ENCODE measurements around the gene CYP24A1. TPM values are rescaled to one million over a fixed set of nuclear protein-coding genes. Genes with fewer than 3 reads are reported as not detected.

Gene CYP24A1
- polyA plus RNA-seq, 1 donor from 2014 or later = 0.12 TPM

DNA sequence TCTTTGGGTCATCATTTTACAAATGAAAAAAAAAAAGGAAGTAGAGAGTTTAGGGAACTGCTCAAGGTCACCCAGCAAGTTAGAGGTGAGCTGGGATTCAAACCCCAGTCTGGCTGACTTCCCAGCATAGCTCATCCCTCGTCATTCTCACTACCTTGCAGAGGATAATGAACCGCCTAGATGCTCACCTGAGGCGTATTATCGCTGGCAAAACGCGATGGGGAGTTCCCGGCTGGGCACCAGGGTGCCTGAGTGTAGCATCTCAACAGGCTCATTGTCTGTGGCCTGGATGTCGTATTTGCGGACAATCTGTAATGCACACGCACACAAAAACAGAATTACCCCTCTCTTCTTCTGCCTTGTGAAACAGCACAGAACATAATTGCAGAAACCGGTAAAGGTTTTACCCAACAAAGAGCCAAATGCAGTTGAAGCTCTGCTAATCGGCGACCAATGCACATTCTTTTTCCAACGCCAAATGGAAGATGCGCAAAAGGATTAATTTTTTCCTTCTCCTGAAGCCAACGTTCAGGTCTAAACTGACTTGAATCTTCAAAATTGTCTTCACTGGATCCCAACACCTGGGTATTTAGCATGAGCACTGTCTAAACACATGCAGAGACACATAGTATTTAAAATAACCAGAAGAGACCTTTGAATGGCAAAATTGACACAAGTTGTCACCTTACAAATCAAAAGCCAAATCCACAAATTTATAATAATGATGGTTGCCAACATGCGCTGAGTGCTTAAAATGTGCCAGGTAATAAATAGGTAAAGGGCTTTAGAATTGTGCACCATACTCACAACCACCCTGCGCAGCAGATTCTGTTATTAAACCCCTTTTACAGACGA lies 16.6 kb downstream of the CYP24A1 start:
- Histone ChIP-seq H3K4me3 (ENCODE audit: low read length) (no peak overlapping the region), H2AFZ (ENCODE audit: low read depth, low read length) (no peak overlapping the region), H3F3A (ENCODE audit: insufficient read depth, low read length, poor library complexity, severe bottlenecking) (no peaks in the 10 kb centered on the region), H3K9ac (ENCODE audit: low read length) (no peak overlapping the region), H3K4me2 (ENCODE audit: low read length) (no peak overlapping the region), H3K36me3 (ENCODE audit: insufficient read depth, low read length) (no peaks in the 10 kb centered on the region), H4K20me1 (ENCODE audit: insufficient read depth) (no peaks in the 10 kb centered on the region), H3K27me3 (ENCODE audit: insufficient read depth, low read depth, low read length) (no peaks in the 10 kb centered on the region), H3K9me3 (ENCODE audit: low read length) (no peaks in the 10 kb centered on the region), H3K27ac (ENCODE audit: low read length) (no peak overlapping the region), H3K9me2 (ENCODE audit: insufficient read depth, low read length) (no peaks in the 10 kb centered on the region), H3K79me2 (replicated peaks; ENCODE audit: insufficient read depth, low read length) (no peaks in the 10 kb centered on the region)
- TF ChIP-seq RAD21 (conservative IDR thresholded peaks at IDR 0.05) (no peak), MXI1 (conservative IDR thresholded peaks at IDR 0.05; ENCODE audit: poor library complexity, severe bottlenecking) (no peak), EP300 (conservative IDR thresholded peaks at IDR 0.05; ENCODE audit: poor library complexity, severe bottlenecking) (no peak), TAF1 (IDR thresholded peaks at IDR 0.05; ENCODE audit: low read depth) (no peak), EZH2 (IDR thresholded peaks at IDR 0.05; ENCODE audit: borderline replicate concordance, insufficient read depth, low read length, poor library complexity, severe bottlenecking) (no peak)
- TF ChIP-seq, protein P1, sequence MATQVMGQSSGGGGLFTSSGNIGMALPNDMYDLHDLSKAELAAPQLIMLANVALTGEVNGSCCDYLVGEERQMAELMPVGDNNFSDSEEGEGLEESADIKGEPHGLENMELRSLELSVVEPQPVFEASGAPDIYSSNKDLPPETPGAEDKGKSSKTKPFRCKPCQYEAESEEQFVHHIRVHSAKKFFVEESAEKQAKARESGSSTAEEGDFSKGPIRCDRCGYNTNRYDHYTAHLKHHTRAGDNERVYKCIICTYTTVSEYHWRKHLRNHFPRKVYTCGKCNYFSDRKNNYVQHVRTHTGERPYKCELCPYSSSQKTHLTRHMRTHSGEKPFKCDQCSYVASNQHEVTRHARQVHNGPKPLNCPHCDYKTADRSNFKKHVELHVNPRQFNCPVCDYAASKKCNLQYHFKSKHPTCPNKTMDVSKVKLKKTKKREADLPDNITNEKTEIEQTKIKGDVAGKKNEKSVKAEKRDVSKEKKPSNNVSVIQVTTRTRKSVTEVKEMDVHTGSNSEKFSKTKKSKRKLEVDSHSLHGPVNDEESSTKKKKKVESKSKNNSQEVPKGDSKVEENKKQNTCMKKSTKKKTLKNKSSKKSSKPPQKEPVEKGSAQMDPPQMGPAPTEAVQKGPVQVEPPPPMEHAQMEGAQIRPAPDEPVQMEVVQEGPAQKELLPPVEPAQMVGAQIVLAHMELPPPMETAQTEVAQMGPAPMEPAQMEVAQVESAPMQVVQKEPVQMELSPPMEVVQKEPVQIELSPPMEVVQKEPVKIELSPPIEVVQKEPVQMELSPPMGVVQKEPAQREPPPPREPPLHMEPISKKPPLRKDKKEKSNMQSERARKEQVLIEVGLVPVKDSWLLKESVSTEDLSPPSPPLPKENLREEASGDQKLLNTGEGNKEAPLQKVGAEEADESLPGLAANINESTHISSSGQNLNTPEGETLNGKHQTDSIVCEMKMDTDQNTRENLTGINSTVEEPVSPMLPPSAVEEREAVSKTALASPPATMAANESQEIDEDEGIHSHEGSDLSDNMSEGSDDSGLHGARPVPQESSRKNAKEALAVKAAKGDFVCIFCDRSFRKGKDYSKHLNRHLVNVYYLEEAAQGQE (IDR thresholded peaks at IDR 0.05; ENCODE audit: borderline replicate concordance) = no peak

GRCh38 chr20:54156522-54156921 lies 17.3 kb downstream of the CYP24A1 start:
- Histone ChIP-seq H3K9me3 (ENCODE audit: low read length) (no peaks in the 10 kb centered on the region), H3K27me3 (ENCODE audit: insufficient read depth, low read depth, low read length) (no peaks in the 10 kb centered on the region), H3K36me3 (ENCODE audit: insufficient read depth, low read length) (no peaks in the 10 kb centered on the region), H3K4me3 (ENCODE audit: low read length) (no peak overlapping the region), H3K9ac (ENCODE audit: low read length) (no peak overlapping the region), H3K4me2 (ENCODE audit: low read length) (no peak overlapping the region), H3F3A (ENCODE audit: insufficient read depth, low read length, poor library complexity, severe bottlenecking) (no peaks in the 10 kb centered on the region), H3K9me2 (ENCODE audit: insufficient read depth, low read length) (no peaks in the 10 kb centered on the region), H3K79me2 (replicated peaks; ENCODE audit: insufficient read depth, low read length) (no peaks in the 10 kb centered on the region), H3K27ac (ENCODE audit: low read length) (no peak overlapping the region), H4K20me1 (ENCODE audit: insufficient read depth) (no peaks in the 10 kb centered on the region), H2AFZ (ENCODE audit: low read depth, low read length) (no peak overlapping the region)
- TF ChIP-seq, protein P2, sequence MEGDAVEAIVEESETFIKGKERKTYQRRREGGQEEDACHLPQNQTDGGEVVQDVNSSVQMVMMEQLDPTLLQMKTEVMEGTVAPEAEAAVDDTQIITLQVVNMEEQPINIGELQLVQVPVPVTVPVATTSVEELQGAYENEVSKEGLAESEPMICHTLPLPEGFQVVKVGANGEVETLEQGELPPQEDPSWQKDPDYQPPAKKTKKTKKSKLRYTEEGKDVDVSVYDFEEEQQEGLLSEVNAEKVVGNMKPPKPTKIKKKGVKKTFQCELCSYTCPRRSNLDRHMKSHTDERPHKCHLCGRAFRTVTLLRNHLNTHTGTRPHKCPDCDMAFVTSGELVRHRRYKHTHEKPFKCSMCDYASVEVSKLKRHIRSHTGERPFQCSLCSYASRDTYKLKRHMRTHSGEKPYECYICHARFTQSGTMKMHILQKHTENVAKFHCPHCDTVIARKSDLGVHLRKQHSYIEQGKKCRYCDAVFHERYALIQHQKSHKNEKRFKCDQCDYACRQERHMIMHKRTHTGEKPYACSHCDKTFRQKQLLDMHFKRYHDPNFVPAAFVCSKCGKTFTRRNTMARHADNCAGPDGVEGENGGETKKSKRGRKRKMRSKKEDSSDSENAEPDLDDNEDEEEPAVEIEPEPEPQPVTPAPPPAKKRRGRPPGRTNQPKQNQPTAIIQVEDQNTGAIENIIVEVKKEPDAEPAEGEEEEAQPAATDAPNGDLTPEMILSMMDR (IDR thresholded peaks at IDR 0.05; ENCODE audit: poor library complexity, severe bottlenecking) = no peak
- TF ChIP-seq RAD21 (conservative IDR thresholded peaks at IDR 0.05) = no peak
- TF ChIP-seq SMC3 (conservative IDR thresholded peaks at IDR 0.05; ENCODE audit: poor library complexity) = no peak
- TF ChIP-seq EZH2 (IDR thresholded peaks at IDR 0.05; ENCODE audit: borderline replicate concordance, insufficient read depth, low read length, poor library complexity, severe bottlenecking) = no peak
- no peak for TF ChIP-seq MXI1 (conservative IDR thresholded peaks at IDR 0.05; ENCODE audit: poor library complexity, severe bottlenecking)
- TF ChIP-seq EP300 (conservative IDR thresholded peaks at IDR 0.05; ENCODE audit: poor library complexity, severe bottlenecking) = no peak
- TF ChIP-seq TAF1 (IDR thresholded peaks at IDR 0.05; ENCODE audit: low read depth) = no peak
- TF ChIP-seq, protein P1 (IDR thresholded peaks at IDR 0.05; ENCODE audit: borderline replicate concordance) = no peak
- no peak for TF ChIP-seq POLR2AphosphoS5 (IDR thresholded peaks at IDR 0.05)
